ENCODE measurements around the gene ATP5MK. TPM values are rescaled to one million over a fixed set of nuclear protein-coding genes. Genes with fewer than 3 reads are reported as not detected.

ATP5MK gene
- total RNA-seq, 3 donors from 2014 or later = 391 to 519 (median 516) TPM

DNA sequence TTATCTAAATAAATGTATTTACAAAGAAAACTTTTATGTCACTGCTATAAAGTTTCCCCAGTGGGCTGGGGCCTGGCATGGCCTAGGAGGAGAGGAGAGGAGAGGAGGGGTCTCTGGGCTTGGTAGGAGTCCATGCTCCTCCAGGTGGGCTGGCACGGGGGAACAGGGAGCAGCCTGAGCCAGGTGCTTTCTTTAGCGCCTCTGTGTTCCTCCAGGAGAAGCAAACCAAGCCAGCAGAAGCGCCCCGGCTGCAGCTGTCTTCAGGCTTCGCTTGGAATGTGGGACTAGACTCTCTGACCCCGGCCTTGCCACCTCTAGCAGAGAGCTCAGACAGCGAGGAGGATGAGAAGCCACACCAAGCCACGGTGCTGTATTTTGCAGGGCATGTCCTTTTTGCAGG, 45.3 kb upstream of the ATP5MK start:
- H3K36me3 ChIP-seq (ENCODE audit: low read depth) = peaks cover 3% of the 10 kb centered on the region
- intact Hi-C loops (cut with DNase I, micrococcal nuclease) = no loop called here
- TF ChIP-seq, protein P1, sequence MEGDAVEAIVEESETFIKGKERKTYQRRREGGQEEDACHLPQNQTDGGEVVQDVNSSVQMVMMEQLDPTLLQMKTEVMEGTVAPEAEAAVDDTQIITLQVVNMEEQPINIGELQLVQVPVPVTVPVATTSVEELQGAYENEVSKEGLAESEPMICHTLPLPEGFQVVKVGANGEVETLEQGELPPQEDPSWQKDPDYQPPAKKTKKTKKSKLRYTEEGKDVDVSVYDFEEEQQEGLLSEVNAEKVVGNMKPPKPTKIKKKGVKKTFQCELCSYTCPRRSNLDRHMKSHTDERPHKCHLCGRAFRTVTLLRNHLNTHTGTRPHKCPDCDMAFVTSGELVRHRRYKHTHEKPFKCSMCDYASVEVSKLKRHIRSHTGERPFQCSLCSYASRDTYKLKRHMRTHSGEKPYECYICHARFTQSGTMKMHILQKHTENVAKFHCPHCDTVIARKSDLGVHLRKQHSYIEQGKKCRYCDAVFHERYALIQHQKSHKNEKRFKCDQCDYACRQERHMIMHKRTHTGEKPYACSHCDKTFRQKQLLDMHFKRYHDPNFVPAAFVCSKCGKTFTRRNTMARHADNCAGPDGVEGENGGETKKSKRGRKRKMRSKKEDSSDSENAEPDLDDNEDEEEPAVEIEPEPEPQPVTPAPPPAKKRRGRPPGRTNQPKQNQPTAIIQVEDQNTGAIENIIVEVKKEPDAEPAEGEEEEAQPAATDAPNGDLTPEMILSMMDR (IDR thresholded peaks at IDR 0.05) = no peak
- H3K4me1 ChIP-seq (ENCODE audit: low read depth) = no peaks in the 10 kb centered on the region
- no peak for DNase-seq
- no peak overlapping the region for H3K4me3 ChIP-seq
- no peak for ATAC-seq
- no peaks in the 10 kb centered on the region for H3K9me3 ChIP-seq

DNA sequence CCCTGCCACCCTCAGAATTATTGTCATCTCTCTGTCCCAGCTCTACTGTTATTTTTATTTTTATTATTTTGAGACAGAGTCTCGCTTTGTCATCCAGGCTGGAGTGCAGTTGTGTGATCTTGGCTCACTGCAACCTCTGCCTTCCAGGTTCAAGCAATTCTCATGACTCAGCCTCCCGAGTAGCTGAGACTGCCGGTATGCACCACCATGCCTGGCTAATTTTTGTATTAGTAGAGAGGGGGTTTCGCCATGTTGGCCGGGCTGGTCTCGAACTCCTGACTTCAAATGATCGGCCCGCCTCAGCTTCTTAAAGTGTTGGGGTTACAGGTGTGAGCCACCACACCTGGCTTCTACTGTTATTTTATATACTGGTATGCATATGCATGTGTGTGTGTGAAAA, 44.9 kb upstream of the ATP5MK start:
- TF ChIP-seq, protein P1 (IDR thresholded peaks at IDR 0.05) = no peak
- no peaks in the 10 kb centered on the region for H3K4me1 ChIP-seq (ENCODE audit: low read depth)
- no peak for DNase-seq
- intact Hi-C loops (cut with DNase I, micrococcal nuclease) = no loop called here
- H3K36me3 ChIP-seq (ENCODE audit: low read depth) = peaks cover 3% of the 10 kb centered on the region
- H3K4me3 ChIP-seq = no peak overlapping the region
- H3K9me3 ChIP-seq = no peaks in the 10 kb centered on the region
- no peak for ATAC-seq

DNA sequence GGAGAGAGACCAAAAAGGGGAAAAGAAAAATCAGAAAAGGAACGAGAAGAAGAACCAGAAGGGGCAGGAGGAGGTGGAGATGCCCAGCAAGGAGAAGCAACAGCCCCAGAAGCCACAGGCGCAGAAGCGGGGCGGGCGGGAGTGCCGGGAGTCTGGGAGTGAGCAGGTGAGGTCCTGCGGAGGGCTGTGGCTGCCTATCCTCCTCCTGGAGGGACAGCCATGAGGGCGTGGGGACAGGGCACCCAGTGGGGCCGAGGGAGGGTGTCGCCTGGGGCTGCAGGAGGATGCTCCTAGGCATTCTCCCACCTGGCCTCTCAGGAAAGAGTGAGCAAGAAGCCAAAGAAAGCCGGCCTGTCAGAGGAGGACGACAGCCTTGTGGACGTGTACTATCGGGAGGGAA, 44.1 kb upstream of the ATP5MK start:
- no peak for DNase-seq
- H3K9me3 ChIP-seq = no peaks in the 10 kb centered on the region
- intact Hi-C loops (cut with DNase I, micrococcal nuclease) = no loop called here
- no peaks in the 10 kb centered on the region for H3K4me1 ChIP-seq (ENCODE audit: low read depth)
- H3K4me3 ChIP-seq = no peak overlapping the region
- ATAC-seq = no peak
- TF ChIP-seq, protein P1 (IDR thresholded peaks at IDR 0.05) = no peak
- H3K36me3 ChIP-seq (ENCODE audit: low read depth) = peaks cover 7% of the 10 kb centered on the region

DNA sequence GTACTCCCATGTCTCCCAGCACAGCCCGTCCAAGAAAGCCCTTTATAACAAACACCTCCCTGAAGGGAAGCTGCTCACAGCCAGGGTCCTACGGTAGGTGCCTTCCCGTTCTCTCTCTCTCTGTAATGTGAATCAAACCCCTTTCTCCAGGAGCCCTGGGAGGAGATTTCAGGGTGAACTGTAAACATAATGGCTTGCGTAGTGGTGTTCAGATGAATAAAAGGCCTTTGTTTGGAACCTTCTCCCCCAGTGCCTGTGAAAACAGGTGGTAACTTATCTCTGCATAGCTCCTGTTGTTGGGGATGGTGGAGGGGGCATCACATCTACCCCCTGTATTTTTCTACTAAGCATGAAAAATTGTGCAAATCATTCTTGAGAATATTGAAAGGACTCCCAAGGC, 43.5 kb upstream of the ATP5MK start:
- H3K4me1 ChIP-seq (ENCODE audit: low read depth) = no peaks in the 10 kb centered on the region
- peaks cover 7% of the 10 kb centered on the region for H3K36me3 ChIP-seq (ENCODE audit: low read depth)
- intact Hi-C loops (cut with DNase I, micrococcal nuclease) = no loop called here
- H3K4me3 ChIP-seq = no peak overlapping the region
- TF ChIP-seq, protein P1 (IDR thresholded peaks at IDR 0.05) = no peak
- no peak for DNase-seq
- ATAC-seq = no peak
- H3K9me3 ChIP-seq = no peaks in the 10 kb centered on the region

DNA sequence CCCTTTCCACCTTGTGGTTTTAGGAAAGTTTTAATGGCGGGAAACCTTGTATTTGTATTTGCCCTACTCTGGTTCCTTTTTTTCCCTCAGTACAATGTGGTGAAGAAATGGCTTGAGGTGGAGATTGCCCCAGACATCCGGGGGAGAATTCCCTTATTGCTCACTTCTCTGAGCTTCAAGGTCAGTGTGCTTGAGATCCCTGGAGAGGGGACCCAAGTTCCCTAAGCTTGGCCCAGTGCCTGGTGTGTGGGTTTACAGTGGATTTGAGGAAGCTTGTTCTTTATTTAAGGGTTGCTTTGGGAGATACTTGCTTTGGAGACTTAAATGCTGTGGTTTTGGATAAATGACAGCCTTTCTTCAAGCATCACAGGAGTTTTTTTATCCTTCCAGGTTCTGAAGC, 37.6 kb upstream of the ATP5MK start:
- intact Hi-C loops (cut with DNase I, micrococcal nuclease) = no loop called here
- H3K36me3 ChIP-seq (ENCODE audit: low read depth) = peaks cover 4% of the 10 kb centered on the region
- TF ChIP-seq, protein P1 (IDR thresholded peaks at IDR 0.05) = no peak
- H3K4me1 ChIP-seq (ENCODE audit: low read depth) = no peaks in the 10 kb centered on the region
- no peaks in the 10 kb centered on the region for H3K9me3 ChIP-seq
- peak in 1 of 3 donors; percentile 17 for DNase-seq
- no peak for ATAC-seq
- no peak overlapping the region for H3K4me3 ChIP-seq

DNA sequence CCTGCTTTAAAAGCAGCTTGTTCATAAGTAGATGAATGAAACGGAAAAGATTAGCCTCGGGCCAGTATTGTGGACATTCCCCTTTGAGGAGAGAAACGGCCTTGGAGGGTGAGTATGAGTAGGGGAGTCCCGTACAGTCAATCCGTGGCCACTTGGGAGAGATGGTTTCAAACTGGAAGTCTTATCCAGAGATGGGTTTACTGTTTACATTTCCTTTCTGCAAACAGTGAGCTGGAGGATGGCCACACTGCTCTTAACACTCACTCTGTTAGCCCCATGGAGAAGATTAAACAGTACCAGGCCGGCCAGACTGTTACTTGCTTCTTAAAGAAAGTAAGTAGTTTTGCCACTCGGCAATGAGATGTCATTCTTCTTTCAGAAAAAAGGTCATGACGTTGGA, 35.6 kb upstream of the ATP5MK start:
- ATAC-seq (no peak), DNase-seq (no peak)
- Histone ChIP-seq H3K36me3 (ENCODE audit: low read depth) (peaks cover 4% of the 10 kb centered on the region), H3K9me3 (no peaks in the 10 kb centered on the region), H3K4me3 (no peak overlapping the region), H3K4me1 (ENCODE audit: low read depth) (no peaks in the 10 kb centered on the region)
- intact Hi-C loops (cut with DNase I, micrococcal nuclease) = no loop called here
- TF ChIP-seq, protein P1 (IDR thresholded peaks at IDR 0.05) = no peak
